K562 (cell line): Measurements from ENCODE around the gene URAD.

Experiments
- NFIC ChIP-seq: fragments of 450-650 bp; IDR thresholded peaks from 2 replicates; pipeline ENCODE4 v1.6.1; 2017; ENCODE audit warnings: mild to moderate bottlenecking, inconsistent platforms
- POLR2AphosphoS5 ChIP-seq: IDR thresholded peaks from 2 replicates; pipeline ENCODE4 v1.6.1; 2011; ENCODE audit warnings: mild to moderate bottlenecking, low read depth, low read length, moderate library complexity; ENCODE audit not compliant: control insufficient read depth, insufficient read depth
- THRA ChIP-seq: fragments of 450-650 bp; IDR thresholded peaks from 2 replicates; pipeline ENCODE4 v1.6.1; 2017; ENCODE audit warnings: mild to moderate bottlenecking, moderate library complexity
- YY1 ChIP-seq, 3 experiments: IDR thresholded peaks; 2 replicates each; pipeline ENCODE4 v1.6.1; 2011; ENCODE audit warnings: low read length in 2 of 3, mild to moderate bottlenecking in 2 of 3, moderate library complexity in 2 of 3, borderline replicate concordance in 1 of 3, control low read depth in 1 of 3, low read depth in 1 of 3; ENCODE audit not compliant: insufficient read depth in 3 of 3, insufficient replicate concordance in 2 of 3, control insufficient read depth in 1 of 3, insufficient read length in 1 of 3; ENCODE audit errors: extremely low read depth in 1 of 3

DNA sequence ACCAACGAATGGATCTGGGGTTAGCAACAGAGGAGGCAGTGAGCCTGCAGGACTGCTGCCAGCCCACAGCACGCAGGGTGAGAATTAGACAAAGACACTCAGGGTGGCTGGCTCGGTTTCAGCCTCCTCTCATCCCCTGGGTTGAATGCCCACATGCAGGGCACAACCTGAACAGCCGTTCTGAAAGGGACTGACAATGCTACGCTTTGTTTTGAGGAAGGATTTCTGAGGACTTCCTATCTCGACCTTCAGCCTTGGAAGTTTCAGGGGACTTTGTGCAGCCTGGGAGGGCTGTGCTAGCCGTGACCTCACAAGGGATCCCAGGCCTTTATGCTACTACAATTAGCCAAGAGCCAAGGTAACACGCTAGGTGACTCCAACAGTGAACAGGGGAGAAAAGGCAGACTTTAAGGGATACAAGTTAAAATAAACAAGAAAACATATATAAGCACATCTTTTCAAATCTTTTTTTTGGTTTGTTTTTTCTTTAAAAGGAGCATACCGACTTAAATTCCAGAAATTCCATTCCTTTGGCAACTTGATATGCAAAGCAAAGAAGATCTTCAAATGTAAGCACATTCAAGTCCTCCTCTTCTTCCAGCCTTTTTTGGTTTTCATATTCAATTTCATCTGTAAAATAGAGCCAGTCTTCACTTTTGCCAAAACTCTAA, 34.5 kb upstream of the URAD start:
- TF ChIP-seq POLR2AphosphoS5 (no peak), THRA (no peak), YY1 (IDR thresholded peaks at IDR 0.05; ENCODE audit: borderline replicate concordance in 1 of 3, control insufficient read depth in 1 of 3, extremely low read depth in 1 of 3, insufficient read depth in 3 of 3, insufficient read length in 1 of 3, insufficient replicate concordance in 2 of 3, low read depth in 1 of 3, low read length in 2 of 3) (no peak), NFIC (no peak)
